Measurements from ENCODE around the gene RHBG.

RHBG gene

DNA sequence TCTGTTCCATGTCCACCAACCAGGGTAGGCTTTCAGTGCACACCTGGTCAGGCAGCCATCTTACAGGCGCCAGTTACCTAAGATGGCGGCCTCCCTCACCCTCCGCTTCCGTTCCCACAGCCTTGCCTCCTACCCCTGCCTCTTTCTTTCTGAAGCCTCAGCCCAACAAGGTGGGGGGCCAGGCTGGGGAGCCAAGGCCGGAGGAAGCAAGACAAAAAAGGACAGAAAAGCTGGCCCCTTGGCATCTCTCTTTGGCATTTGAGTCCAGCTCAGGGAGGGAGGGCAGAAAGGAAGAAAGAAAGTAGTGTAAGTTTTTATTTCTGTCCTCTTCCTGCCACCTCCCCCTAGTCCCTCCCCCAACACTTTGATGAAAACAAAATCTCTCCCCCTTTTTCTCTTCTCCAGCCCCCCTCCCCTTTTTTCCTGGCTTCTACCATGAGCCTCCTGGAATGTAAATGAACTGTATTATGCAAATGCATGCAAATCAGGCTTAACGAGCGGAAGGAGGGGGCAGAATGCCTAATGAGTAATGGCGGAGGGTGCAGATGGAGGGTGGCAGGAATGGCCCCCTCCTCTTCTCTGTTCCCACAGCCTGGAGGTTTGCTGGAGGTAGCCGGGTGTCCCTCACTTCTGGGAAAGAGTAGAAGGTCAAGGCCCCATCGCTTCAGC, 43.8 kb downstream of the RHBG start:
- peaks cover 90% of the 10 kb centered on the region for H3K27me3 Mint-ChIP-seq
- H3K4me3 Mint-ChIP-seq = no peak overlapping the region
- no peak for DNase-seq
- no peaks in the 10 kb centered on the region for H3K4me1 Mint-ChIP-seq
- no peaks in the 10 kb centered on the region for H3K9me3 Mint-ChIP-seq
- no peaks in the 10 kb centered on the region for H3K36me3 Mint-ChIP-seq
- CTCF ChIA-PET = interaction anchor here (2.3 kb wide), 1 partner anchor 33 kb away, joined by 9 read pairs; no protein-coding TSS in a partner anchor
- no peak overlapping the region for H3K27ac Mint-ChIP-seq

DNA sequence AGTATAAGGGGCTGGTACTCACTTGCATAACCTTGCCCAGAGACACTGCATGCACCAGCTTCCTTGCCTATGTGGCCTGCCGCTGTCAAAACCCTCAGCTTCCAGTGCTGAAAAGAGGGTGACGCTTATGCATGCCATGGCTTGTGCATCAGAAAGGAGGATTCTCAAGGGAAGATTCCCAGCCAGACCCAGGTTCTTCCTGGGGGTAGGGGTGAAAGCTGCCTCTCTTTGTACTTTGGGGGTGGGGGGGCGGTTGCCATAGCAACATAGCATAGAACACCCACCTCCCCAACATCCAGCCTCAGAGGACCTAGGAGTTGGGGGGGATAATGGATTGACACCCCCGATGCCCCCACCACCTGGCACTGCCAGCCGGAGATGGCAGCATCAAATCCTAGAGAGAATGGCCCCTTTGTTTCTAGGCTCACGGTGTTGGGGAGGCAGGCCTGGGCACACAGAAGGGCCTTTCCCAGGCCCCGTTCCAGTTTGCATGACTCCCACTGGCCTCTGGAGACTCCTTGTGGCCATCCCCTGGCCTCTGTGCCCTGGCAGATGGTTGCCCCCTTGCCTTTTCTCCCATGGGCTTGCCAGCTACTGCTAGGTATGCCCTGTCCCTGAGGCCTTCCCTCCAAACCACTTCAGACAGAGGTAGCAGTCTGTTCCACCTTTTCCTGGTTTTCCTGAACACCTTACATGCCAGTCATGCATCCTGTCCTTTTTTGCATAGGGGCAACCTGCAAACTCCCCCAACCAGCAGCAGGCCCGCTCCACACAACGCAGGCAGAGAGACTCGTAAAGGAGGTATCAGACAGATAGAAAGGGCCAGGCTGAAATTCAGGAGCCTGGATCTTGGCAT, 44.6 kb downstream of the RHBG start:
- no peak overlapping the region for H3K4me3 Mint-ChIP-seq
- H3K4me1 Mint-ChIP-seq = no peaks in the 10 kb centered on the region
- H3K27me3 Mint-ChIP-seq = peaks cover 90% of the 10 kb centered on the region
- CTCF ChIA-PET = interaction anchor here (1.3 to 3.5 kb wide), 3 partner anchors 17 to 32 kb away, joined by 3 to 21 read pairs (median 9); no protein-coding TSS in a partner anchor
- no peaks in the 10 kb centered on the region for H3K36me3 Mint-ChIP-seq
- no peaks in the 10 kb centered on the region for H3K9me3 Mint-ChIP-seq
- no peak overlapping the region for H3K27ac Mint-ChIP-seq
- DNase-seq = no peak

DNA sequence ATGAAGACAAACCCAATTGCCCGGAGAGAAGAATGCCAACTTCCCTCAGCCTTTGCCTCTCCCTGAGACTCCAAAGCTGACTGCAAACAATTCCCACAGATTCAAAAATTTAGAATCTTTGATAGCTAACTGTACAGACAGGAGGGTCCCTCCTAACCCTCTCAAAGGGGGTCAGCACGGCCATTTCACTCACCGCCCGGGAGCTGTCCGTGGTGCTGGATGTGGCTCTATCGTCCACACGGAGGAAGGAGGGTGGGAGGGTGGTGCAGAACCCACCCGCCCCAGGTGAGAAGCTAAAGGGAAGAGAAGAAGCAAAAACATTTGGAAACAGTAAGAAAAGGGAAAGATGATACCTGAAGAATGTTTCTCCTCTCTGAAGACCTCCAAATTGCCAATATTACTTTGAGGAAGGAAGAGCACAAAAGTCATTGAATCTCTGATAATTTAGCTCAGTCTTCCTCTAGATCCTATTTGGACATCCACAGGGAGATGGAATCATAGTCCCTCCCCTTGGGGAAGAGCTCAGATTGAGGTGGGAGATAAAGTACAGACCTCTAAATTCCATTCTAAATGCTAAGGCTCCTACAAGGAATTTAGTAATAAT, 45.6 kb downstream of the RHBG start:
- DNase-seq = peak; percentile 65
- Mint-ChIP-seq H3K9me3 (no peaks in the 10 kb centered on the region), H3K27ac (no peak overlapping the region), H3K36me3 (no peaks in the 10 kb centered on the region), H3K4me1 (no peaks in the 10 kb centered on the region), H3K4me3 (no peak overlapping the region), H3K27me3 (peaks cover 92% of the 10 kb centered on the region)
- CTCF ChIA-PET = interaction anchor here (1.1 to 3.5 kb wide), 4 partner anchors 16 to 31 kb away, joined by 3 to 21 read pairs (median 6); no protein-coding TSS in a partner anchor

DNA sequence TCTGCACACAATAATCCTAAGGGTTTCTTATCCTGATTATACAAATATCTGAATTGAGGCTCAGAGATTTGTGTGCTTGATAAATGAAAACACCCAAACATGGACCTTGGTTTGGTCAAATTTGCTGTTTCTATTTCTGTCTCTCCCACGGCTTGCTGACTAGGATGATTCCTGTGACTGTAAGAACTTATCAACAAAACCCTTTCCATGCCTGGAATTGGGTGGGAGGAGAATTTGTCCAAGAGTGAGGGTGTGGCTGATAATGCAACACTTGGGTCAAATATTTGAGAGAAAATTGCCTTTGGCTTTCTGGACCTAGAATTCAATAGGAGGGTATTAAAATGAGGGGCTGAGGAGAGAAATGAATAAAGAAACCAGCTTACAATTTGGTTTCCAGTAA, 48.0 kb downstream of the RHBG start:
- peaks cover 16% of the 10 kb centered on the region for H3K4me1 Mint-ChIP-seq
- DNase-seq = no peak
- H3K9me3 Mint-ChIP-seq = no peaks in the 10 kb centered on the region
- CTCF ChIA-PET = interaction anchor here (0.8 to 1.1 kb wide), 2 partner anchors 24 to 29 kb away, joined by 3 read pairs; no protein-coding TSS in a partner anchor
- peaks cover 93% of the 10 kb centered on the region for H3K27me3 Mint-ChIP-seq
- H3K27ac Mint-ChIP-seq = no peak overlapping the region
- H3K4me3 Mint-ChIP-seq = no peak overlapping the region
- H3K36me3 Mint-ChIP-seq = no peaks in the 10 kb centered on the region

DNA sequence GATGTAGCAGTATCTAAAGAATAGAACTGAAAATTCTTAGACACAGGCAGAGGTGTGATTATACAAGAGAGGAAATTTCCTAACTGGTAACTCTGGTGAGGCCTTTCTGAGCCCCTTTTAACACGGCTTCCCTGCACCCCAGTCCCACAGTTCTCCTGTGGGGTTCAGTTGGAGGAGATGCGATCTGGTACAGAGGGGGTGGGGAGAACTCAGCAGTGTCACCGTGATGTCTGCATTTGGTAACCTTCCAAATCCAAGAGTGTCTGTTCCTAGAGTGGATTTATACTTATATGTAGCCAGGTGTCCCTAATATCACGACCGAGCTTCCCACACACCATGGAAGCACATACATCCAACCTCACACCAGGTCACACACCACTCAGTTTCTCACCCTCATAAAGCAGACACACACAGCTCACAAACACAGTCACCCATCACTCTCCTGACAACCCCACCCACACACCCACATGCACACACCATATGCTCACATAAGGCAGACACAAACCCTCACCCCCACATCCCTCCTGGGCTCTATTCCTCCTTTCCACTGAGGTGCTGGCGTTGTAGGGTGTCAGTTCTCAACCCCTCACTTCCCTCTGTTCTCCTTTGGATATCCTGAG, 48.5 kb downstream of the RHBG start:
- DNase-seq = no peak
- no peaks in the 10 kb centered on the region for H3K9me3 Mint-ChIP-seq
- no peaks in the 10 kb centered on the region for H3K36me3 Mint-ChIP-seq
- no peak overlapping the region for H3K27ac Mint-ChIP-seq
- no peak overlapping the region for H3K4me3 Mint-ChIP-seq
- H3K27me3 Mint-ChIP-seq = peaks cover 93% of the 10 kb centered on the region
- CTCF ChIA-PET = interaction anchor here (1.1 to 3.2 kb wide), 2 partner anchors 28 to 32 kb away, joined by 3 to 24 read pairs; no protein-coding TSS in a partner anchor
- peaks cover 17% of the 10 kb centered on the region for H3K4me1 Mint-ChIP-seq

GRCh38 chr1:156418416-156419070, 49.5 kb downstream of the RHBG start:
- peaks cover 17% of the 10 kb centered on the region for H3K4me1 Mint-ChIP-seq
- H3K4me3 Mint-ChIP-seq = no peak overlapping the region
- no peak overlapping the region for H3K27ac Mint-ChIP-seq
- no peak for DNase-seq
- peaks cover 95% of the 10 kb centered on the region for H3K27me3 Mint-ChIP-seq
- no peaks in the 10 kb centered on the region for H3K9me3 Mint-ChIP-seq
- H3K36me3 Mint-ChIP-seq = no peaks in the 10 kb centered on the region
- CTCF ChIA-PET = interaction anchor here (1.6 to 3.2 kb wide), 3 partner anchors 11 to 206 kb away, joined by 6 to 24 read pairs (median 8); no protein-coding TSS in a partner anchor

GRCh38 chr1:156419854-156420204, 50.8 kb downstream of the RHBG start:
- peak; percentile 35 for DNase-seq
- Mint-ChIP-seq H3K9me3 (no peaks in the 10 kb centered on the region), H3K36me3 (no peaks in the 10 kb centered on the region), H3K27ac (no peak overlapping the region), H3K27me3 (peaks cover 95% of the 10 kb centered on the region), H3K4me3 (peak overlapping the region; percentile 71), H3K4me1 (peaks cover 17% of the 10 kb centered on the region)
- CTCF ChIA-PET = interaction anchor here (0.8 to 3.2 kb wide), 8 partner anchors 12 to 205 kb away, joined by 3 to 24 read pairs (median 4); partner anchors contain the start of gene NAXE

GRCh38 chr1:156420205-156421061, 51.4 kb downstream of the RHBG start:
- Mint-ChIP-seq H3K36me3 (no peaks in the 10 kb centered on the region), H3K4me3 (peak overlapping the region; percentile 71), H3K27ac (no peak overlapping the region), H3K9me3 (no peaks in the 10 kb centered on the region), H3K4me1 (peaks cover 17% of the 10 kb centered on the region), H3K27me3 (peaks cover 94% of the 10 kb centered on the region)
- CTCF ChIA-PET = interaction anchor here (0.6 to 3.2 kb wide), 9 partner anchors 12 to 204 kb away, joined by 3 to 24 read pairs (median 3); partner anchors contain the start of gene NAXE
- peak; percentile 57 for DNase-seq

DNA sequence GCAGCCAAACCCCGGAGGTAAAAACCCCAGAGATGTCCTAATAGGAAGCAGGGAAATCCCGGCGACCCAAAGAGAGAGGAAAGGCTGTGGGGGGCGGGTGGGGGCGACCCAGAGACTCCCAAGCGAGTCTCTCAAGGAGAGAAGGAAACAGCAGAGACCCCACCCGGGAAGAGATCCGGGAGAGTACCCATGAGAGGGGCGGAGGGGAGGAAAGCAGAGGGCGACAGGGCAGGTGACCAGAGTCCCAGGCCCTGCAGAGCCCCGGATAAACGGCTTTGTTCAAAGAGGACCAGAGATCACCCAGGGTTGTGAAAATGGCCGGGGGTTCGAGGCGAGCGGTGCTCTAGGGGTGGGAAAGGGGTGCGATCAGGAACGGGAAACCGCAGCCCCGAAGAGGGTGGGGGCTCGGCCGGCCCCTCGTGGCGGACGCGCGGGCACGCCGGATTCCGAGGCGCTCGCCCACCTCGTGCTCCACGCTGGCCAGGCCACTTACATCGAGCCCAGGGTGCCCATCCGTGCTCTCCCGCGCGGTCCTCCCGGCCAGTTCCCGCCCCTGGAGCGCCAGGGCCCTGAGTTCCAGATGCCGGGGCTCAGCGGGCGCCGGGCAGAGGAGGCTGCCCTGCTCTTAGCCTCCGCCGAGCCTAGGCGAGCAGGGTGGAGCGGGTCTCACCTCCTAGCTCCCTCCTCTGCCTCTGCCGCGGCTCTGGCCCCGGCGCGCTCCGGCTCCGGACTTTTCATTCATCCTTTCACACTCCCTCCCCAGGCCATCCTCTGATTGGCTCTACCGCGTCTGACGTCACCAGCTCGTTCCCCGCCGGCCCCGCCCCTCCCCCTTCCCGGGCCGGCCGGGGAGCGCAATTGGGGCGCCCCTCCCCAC, 52.3 kb downstream of the RHBG start:
- peaks cover 93% of the 10 kb centered on the region for H3K27me3 Mint-ChIP-seq
- peak overlapping the region; percentile 71 for H3K4me3 Mint-ChIP-seq
- H3K27ac Mint-ChIP-seq = no peak overlapping the region
- CTCF ChIA-PET = no interaction called here
- peaks cover 17% of the 10 kb centered on the region for H3K4me1 Mint-ChIP-seq
- no peaks in the 10 kb centered on the region for H3K36me3 Mint-ChIP-seq
- H3K9me3 Mint-ChIP-seq = no peaks in the 10 kb centered on the region
- peak; percentile 77 for DNase-seq

DNA sequence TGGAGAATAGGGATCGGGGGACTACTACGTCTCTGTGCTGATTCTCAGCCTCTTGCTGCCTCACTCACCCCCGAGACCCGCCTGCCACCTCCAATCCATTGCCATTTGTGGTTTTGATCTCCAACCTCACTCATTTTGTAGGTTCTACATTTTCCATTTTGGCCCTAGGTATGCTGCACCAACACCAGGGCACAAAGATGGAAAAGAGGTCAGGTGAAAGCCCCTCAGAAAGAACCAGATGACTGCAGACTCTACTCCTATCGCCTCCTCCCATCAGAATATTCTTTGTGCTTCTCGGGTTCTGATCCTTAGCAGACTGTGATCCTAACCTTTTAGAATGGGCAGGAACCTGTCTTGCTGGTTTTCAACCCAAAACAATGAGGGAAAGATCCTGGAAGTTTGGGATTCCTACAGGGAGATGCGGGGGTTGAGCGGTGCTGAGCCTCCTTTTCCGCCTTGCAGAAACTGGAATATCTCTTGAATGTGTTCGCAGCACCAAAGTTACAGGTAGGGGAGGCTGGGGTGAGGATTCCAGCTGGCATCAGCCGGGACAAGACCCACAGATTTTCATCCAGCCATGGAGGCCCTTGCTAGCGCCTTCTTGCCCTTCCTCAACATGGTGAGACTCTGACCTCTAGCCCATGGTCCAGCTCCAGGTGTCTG, 53.1 kb downstream of the RHBG start:
- H3K36me3 Mint-ChIP-seq = no peaks in the 10 kb centered on the region
- CTCF ChIA-PET = interaction anchor here (1.3 to 1.6 kb wide), 2 partner anchors 15 to 36 kb away, joined by 3 to 17 read pairs; no protein-coding TSS in a partner anchor
- H3K9me3 Mint-ChIP-seq = no peaks in the 10 kb centered on the region
- peak overlapping the region; percentile 52 for H3K4me3 Mint-ChIP-seq
- peaks cover 96% of the 10 kb centered on the region for H3K27me3 Mint-ChIP-seq
- H3K27ac Mint-ChIP-seq = no peak overlapping the region
- H3K4me1 Mint-ChIP-seq = peaks cover 17% of the 10 kb centered on the region
- no peak for DNase-seq

DNA sequence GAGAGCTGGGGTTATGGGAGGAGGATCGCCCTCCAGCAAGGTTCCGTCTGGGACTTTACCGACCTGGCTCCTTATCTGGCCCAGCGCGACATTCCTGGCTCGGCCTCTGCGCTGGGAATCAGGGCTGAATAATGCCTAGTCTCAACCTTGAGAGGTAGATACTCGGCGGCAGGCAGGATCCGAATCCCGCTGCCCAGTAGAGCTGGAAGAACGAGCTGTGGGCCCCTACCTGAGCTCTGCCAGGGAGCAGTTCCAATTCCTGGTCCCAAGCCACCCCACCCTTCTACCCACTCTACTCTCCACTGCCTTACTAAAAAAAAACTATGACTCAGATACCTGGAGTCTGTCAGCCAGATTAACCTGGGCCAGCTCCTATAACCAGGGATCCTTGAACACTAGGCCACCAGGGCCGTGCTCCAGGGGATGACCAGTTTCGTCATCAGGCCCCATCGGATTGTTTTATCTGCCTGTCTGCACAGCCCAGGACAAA, 53.6 kb downstream of the RHBG start:
- no peaks in the 10 kb centered on the region for H3K36me3 Mint-ChIP-seq
- H3K9me3 Mint-ChIP-seq = no peaks in the 10 kb centered on the region
- peaks cover 17% of the 10 kb centered on the region for H3K4me1 Mint-ChIP-seq
- DNase-seq = no peak
- peaks cover 96% of the 10 kb centered on the region for H3K27me3 Mint-ChIP-seq
- CTCF ChIA-PET = interaction anchor here (1.1 to 1.6 kb wide), 3 partner anchors 15 to 37 kb away, joined by 3 to 17 read pairs (median 5); no protein-coding TSS in a partner anchor
- H3K27ac Mint-ChIP-seq = no peak overlapping the region
- no peak overlapping the region for H3K4me3 Mint-ChIP-seq

Measured in activated naive CD4-positive, alpha-beta T cell treated with anti-CD3 and anti-CD28 coated beads, Interleukin-2, amount 10 ng/mL, durations not matched to agents 7 days and 5 days (primary cell).